Umbilical cord (tissue), 2 donors: ENCODE data around the gene BMP15. TPM values are rescaled to one million over a fixed set of nuclear protein-coding genes. Genes with fewer than 3 reads are reported as not detected.

Experiments used
- DNase-seq: peaks from one replicate; pipeline ENCODE4 v3.0.0-alpha.2; 2015; ENCODE audit warnings: low spot score
- total RNA-seq: library from RNA; depleted of rRNA; stranded (reverse); fragments of >200 nt; gene quantifications from one replicate; pipeline ENCODE4 v1.2.3, GENCODE V29; 2014; ENCODE audit warnings: low replicate concordance; ENCODE audit not compliant: insufficient read depth

BMP15 gene
- not detected for total RNA-seq

- DNase-seq: no peak
These were observed at the start of gene BMP15 for GRCh38 chrX:50910685-50911176. BMP15 (plus strand) TSS chrX:50910735; CDS start chrX:50910784, 49 bp downstream.

- no peak for DNase-seq
These were observed 47.1 kb upstream of the BMP15 start for GRCh38 chrX:50863471-50863870.

- no peak for DNase-seq
These were observed 45.2 kb upstream of the BMP15 start for GRCh38 chrX:50865311-50865710.

- peak; percentile 18 for DNase-seq
These were observed 38.5 kb upstream of the BMP15 start for GRCh38 chrX:50871922-50872453.

GRCh38 chrX:50874876-50875275, 35.7 kb upstream of the BMP15 start:
- no peak for DNase-seq

- peak; percentile 5 for DNase-seq
These were observed 34.0 kb upstream of the BMP15 start for GRCh38 chrX:50876551-50876950.

- DNase-seq: peak; percentile 39
These were observed 33.2 kb upstream of the BMP15 start for GRCh38 chrX:50877310-50877709.

- no peak for DNase-seq
These were observed 29.5 kb upstream of the BMP15 start for GRCh38 chrX:50881028-50881427.

- no peak for DNase-seq
These were observed 21.7 kb upstream of the BMP15 start for GRCh38 chrX:50888884-50889283.

- no peak for DNase-seq
These were observed 21.0 kb upstream of the BMP15 start for GRCh38 chrX:50889582-50889981.

- DNase-seq: no peak
These were observed 17.5 kb upstream of the BMP15 start for GRCh38 chrX:50893047-50893446.

GRCh38 chrX:50893466-50893865, 17.1 kb upstream of the BMP15 start:
- no peak for DNase-seq

GRCh38 chrX:50905334-50905733, 5.2 kb upstream of the BMP15 start:
- no peak for DNase-seq

GRCh38 chrX:50913520-50913919, 3.0 kb downstream of the BMP15 start:
- peak; percentile 21 for DNase-seq

- peak; percentile 1 for DNase-seq
These were observed 9.6 kb downstream of the BMP15 start for GRCh38 chrX:50920132-50920531.

- no peak for DNase-seq
These were observed 16.6 kb downstream of the BMP15 start for GRCh38 chrX:50927127-50927526.

GRCh38 chrX:50941638-50942037, 31.1 kb downstream of the BMP15 start:
- no peak for DNase-seq

GRCh38 chrX:50942471-50942870, 31.9 kb downstream of the BMP15 start:
- no peak for DNase-seq

GRCh38 chrX:50952406-50952805, 41.9 kb downstream of the BMP15 start:
- peak; percentile 3 for DNase-seq

- no peak for DNase-seq
These were observed 43.3 kb downstream of the BMP15 start for GRCh38 chrX:50953832-50954231.

- DNase-seq: no peak
These were observed 51.6 kb downstream of the BMP15 start for GRCh38 chrX:50962156-50962555.

- no peak for DNase-seq
These were observed 53.3 kb downstream of the BMP15 start for GRCh38 chrX:50963842-50964241.
